HEK293 (cell line): ENCODE data around the gene MUCL3.

Source experiments
- BCL11B ChIP-seq: fragments of 450-650 bp; formaldehyde crosslinking; IDR thresholded peaks from 2 replicates; pipeline ENCODE4 v1.5.1; 2016; ENCODE audit warnings: low read depth, missing biosample characterization, missing genetic modification characterization
- ZBTB1 ChIP-seq: fragments of 450-650 bp; formaldehyde crosslinking; IDR thresholded peaks from 2 replicates; pipeline ENCODE4 v1.5.1; 2016; ENCODE audit warnings: missing biosample characterization, missing genetic modification characterization
- TF ChIP-seq, protein P1 (sequence below): fragments of 450-650 bp; formaldehyde crosslinking; IDR thresholded peaks from 2 replicates; pipeline ENCODE4 v1.5.1; 2016; ENCODE audit warnings: missing biosample characterization, missing genetic modification characterization

- TF ChIP-seq, protein P1, sequence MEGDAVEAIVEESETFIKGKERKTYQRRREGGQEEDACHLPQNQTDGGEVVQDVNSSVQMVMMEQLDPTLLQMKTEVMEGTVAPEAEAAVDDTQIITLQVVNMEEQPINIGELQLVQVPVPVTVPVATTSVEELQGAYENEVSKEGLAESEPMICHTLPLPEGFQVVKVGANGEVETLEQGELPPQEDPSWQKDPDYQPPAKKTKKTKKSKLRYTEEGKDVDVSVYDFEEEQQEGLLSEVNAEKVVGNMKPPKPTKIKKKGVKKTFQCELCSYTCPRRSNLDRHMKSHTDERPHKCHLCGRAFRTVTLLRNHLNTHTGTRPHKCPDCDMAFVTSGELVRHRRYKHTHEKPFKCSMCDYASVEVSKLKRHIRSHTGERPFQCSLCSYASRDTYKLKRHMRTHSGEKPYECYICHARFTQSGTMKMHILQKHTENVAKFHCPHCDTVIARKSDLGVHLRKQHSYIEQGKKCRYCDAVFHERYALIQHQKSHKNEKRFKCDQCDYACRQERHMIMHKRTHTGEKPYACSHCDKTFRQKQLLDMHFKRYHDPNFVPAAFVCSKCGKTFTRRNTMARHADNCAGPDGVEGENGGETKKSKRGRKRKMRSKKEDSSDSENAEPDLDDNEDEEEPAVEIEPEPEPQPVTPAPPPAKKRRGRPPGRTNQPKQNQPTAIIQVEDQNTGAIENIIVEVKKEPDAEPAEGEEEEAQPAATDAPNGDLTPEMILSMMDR (tag by site-specific recombination) = no peak
- no peak for TF ChIP-seq ZBTB1 (tag by site-specific recombination)
- TF ChIP-seq BCL11B = no peak
Observed at GRCh38 chr6:30960907-30961673, 20.3 kb downstream of the MUCL3 start.
